Mesothelial cell of epicardium (in vitro differentiated cells): Measurements from ENCODE around the gene TEX28. TPM values are rescaled to one million over a fixed set of nuclear protein-coding genes. Genes with fewer than 3 reads are reported as not detected.
"Not testable (repeated sequence)": the region's sequence is repeated elsewhere in the genome, so short reads cannot be mapped to it uniquely, and the experiment has no call there.

ENCODE experiments used
- DNase-seq, 2 experiments: peaks; one replicate each; pipeline ENCODE4 v3.0.0; 2021; ENCODE audit warnings: low spot score in 2 of 2; ENCODE audit not compliant: unreplicated experiment in 2 of 2
- H3K27ac Mint-ChIP-seq: 2 replicates; pipeline ENCODE4 v1.8.0; 2021; ENCODE audit warnings: mixed read lengths
- H3K27me3 Mint-ChIP-seq: 2 replicates; pipeline ENCODE4 v1.8.0; 2021; ENCODE audit warnings: low read depth, mixed read lengths
- H3K36me3 Mint-ChIP-seq: 2 replicates; pipeline ENCODE4 v1.8.0; 2021; ENCODE audit warnings: mixed read lengths
- H3K4me1 Mint-ChIP-seq: 2 replicates; pipeline ENCODE4 v1.8.0; 2021; ENCODE audit warnings: mixed read lengths
- H3K4me3 Mint-ChIP-seq: 2 replicates; pipeline ENCODE4 v1.8.0; 2021; ENCODE audit warnings: mild to moderate bottlenecking, moderate library complexity, mixed read lengths
- H3K9me3 Mint-ChIP-seq: 2 replicates; pipeline ENCODE4 v1.8.0; 2021; ENCODE audit warnings: mixed read lengths
- total RNA-seq: library from RNA; stranded (reverse); gene quantifications from 3 replicates; pipeline ENCODE4 v1.2.1, GENCODE V29; 2021

TEX28 gene
- total RNA-seq, 1 donor from 2014 or later: not detected

DNA sequence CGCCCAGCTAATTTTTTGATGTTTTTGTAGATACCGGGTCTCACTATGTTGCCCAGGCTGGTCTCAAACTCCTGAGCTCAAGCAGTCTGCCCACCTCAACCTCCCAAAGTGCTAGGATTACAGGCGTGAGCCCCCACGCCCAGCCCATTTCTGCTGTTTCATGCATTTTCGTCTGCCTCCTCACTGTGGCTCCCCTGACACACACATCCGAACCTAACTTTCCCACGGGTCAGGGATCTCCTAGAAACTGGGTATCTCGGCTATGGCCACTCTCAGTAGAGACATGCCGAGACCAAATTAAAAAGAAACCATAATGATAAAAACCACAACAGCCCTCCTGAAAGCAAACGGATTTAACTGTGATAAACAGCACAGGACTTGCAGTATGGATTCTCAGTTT lies 46.8 kb downstream of the TEX28 start:
- DNase-seq, H3K4me3 Mint-ChIP-seq, H3K27me3 Mint-ChIP-seq: not testable (repeated sequence)

DNA sequence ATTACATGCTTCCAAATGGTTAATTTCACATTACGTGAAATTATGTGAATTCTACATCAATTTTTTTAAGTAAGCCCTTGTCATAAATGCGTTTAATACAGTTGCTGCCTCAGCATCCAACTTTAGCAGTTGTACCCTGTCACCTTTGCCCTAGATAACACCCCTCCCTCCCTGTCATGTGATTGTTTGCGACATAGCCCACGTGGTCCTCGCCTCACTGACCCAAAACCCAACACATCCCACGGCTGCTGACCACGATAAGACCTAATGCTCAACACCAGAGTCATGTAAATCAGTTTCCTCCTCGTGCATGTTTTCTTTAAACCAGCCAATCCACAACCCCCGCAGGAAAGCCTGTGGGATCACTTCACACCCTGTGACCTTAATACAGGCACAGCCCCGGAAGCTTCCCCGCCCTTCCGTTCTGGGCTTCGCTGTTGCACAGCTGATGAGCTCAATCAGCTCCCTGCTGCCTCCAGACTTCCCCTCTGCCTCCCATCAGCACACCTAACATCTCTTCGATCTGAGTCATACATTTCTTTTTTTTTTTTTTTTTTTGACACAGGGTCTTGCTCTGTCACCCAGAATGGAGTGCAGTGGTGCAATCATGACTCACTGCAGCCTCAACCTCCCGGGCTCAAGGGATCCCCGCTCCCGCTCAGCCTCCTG lies 47.4 kb downstream of the TEX28 start:
- not testable (repeated sequence) for H3K27me3 Mint-ChIP-seq, H3K36me3 Mint-ChIP-seq, H3K27ac Mint-ChIP-seq, H3K4me1 Mint-ChIP-seq, H3K9me3 Mint-ChIP-seq, DNase-seq, H3K4me3 Mint-ChIP-seq

More for the DNA sequence above, 46.8 kb downstream of the TEX28 start:
- not testable (repeated sequence) for H3K27ac Mint-ChIP-seq, H3K9me3 Mint-ChIP-seq, H3K4me1 Mint-ChIP-seq, H3K36me3 Mint-ChIP-seq

DNA sequence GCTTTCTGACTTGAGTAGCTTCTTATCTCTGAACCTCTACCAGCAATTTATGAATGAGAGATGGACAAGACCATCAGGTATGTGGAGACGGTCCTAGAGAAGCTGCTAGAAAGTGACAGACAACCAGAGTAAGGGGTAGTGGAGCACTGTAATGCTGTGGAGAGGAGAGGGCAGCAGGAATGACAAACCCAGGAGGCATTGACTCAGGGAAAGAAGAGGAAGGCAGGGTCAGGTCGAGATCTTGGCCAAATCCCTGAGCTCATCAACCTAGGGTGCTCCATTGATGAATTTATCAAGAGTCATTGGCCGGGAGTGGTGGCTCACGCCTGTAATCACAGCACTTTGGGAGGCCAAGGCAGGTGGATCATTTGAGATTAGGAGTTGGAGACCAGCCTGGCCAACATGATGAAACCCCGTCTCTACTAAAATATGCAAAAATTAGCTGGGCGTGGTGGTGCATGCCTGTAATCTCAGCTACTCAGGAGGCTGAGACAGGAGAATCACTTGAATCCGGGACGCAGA lies 54.9 kb downstream of the TEX28 start:
- H3K36me3 Mint-ChIP-seq, H3K27ac Mint-ChIP-seq, H3K4me1 Mint-ChIP-seq, H3K27me3 Mint-ChIP-seq, DNase-seq, H3K9me3 Mint-ChIP-seq, H3K4me3 Mint-ChIP-seq: not testable (repeated sequence)

DNA sequence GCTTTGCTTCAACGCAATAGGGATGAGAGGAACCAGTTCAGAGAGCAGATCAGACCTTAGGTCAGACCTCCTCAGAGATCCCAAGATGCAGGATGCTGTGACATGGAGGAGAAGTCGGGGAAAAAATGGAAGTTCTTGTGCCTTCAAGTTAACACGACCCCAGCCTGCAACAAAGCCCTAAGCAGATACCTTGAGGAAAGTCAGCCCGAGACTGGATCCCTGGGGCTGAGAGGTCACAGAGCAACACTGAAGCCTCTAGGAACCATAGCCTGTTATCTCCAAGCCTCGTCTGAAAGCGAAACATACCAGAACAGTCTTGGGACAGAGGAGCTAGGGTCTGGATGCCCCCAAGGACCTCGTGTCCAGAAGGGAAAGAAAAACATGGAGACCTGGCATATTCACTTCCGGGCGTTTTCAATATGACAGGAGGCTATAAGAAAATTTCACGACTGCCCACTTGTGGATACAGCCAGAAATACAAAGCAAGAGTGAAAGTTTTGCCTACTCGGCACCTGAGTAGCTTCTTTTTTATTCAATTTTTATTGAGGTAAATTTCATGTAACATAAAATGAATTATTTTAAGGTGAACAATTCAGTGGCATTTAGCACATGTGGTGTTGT lies 55.9 kb downstream of the TEX28 start:
- H3K4me1 Mint-ChIP-seq, H3K9me3 Mint-ChIP-seq, H3K4me3 Mint-ChIP-seq, H3K27ac Mint-ChIP-seq, H3K36me3 Mint-ChIP-seq, DNase-seq, H3K27me3 Mint-ChIP-seq: not testable (repeated sequence)

DNA sequence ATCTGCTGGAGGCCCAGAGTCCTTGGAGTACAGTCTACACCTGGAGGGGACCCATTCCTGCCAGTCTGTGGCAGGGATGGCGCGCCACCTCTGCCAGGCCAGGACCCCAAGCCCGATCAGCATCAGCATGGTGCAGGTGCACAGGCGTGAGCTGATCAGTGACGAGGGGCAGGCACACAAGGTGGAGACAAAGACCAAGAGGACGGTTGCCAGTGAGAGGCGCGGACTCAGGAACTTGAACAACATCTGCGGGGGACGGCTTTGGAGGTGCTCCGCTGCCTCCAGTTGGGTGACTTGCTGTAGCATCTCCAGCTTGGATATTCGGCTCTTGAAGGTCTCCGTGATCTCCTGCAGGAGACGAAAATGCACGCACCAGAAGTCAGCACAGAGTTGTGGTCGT lies 61.3 kb downstream of the TEX28 start:
- H3K9me3 Mint-ChIP-seq, H3K36me3 Mint-ChIP-seq, DNase-seq, H3K27me3 Mint-ChIP-seq, H3K4me3 Mint-ChIP-seq, H3K27ac Mint-ChIP-seq, H3K4me1 Mint-ChIP-seq: not testable (repeated sequence)

DNA sequence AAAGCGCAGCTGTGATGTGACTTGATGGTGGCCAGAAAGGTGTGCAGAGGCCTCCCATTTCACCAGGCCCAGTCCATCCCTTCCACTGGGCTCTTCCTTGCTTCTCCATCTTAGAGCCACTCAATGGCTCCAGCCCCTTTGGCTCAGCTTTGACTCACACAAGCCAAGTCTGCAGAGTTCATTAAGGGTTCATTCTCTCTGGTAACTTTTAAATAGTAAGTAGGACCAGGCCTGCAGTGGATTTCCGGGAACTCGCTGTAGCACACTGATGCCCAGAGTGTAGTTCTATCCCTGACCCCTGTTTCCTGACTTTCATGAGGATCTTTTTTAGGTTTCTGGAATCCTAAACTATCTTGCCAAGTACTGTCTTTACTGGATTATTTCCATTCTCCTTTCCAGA lies 63.5 kb downstream of the TEX28 start:
- H3K36me3 Mint-ChIP-seq, H3K27me3 Mint-ChIP-seq, H3K9me3 Mint-ChIP-seq, H3K4me1 Mint-ChIP-seq, DNase-seq, H3K27ac Mint-ChIP-seq, H3K4me3 Mint-ChIP-seq: not testable (repeated sequence)

DNA sequence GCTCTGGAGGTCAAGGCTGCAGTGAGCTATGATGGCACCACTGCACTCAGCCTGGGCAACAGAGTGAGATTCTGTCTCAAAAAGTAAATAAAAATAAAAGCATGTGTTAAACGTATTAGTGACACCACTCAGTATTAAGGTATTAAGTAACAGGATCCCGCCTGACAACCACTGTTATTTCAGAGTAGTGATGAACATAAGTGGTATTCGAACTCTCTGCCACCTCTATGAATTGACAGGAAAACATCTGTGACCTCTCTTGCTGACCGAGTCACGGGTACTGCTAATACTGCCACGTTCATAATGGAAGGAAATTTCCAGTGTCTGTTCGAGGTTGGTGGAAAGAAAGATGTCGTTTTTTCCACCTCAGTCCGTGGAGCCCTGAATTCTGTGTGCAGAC lies 68.2 kb downstream of the TEX28 start:
- H3K27me3 Mint-ChIP-seq, H3K36me3 Mint-ChIP-seq, H3K4me1 Mint-ChIP-seq, H3K27ac Mint-ChIP-seq, DNase-seq, H3K4me3 Mint-ChIP-seq, H3K9me3 Mint-ChIP-seq: not testable (repeated sequence)

DNA sequence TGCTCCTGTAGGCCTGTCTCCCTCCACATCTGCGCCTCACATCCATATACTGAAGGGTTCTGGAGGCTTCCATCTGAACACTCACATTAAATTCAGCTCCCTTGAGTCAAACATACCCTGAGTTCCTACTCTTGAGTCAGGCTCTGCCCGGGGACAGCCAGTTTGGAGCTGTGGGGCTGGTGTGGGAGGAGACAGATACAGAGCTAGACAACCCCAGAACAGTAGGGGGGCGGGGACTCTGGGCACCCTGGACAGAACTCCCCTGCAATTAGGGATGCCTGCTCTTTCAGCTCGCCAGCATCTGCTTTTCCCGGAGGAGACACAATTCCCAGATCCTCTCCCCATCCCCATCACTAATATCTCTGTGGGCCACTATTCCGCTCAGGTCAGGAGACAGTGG lies 69.6 kb downstream of the TEX28 start:
- H3K27me3 Mint-ChIP-seq, H3K36me3 Mint-ChIP-seq, H3K27ac Mint-ChIP-seq, H3K4me1 Mint-ChIP-seq, DNase-seq, H3K4me3 Mint-ChIP-seq, H3K9me3 Mint-ChIP-seq: not testable (repeated sequence)

Other genes with a start within 250 kb of the TEX28 start
- 49.4 to 57.8 TPM (median 56.2 TPM) in 3 replicates for gene MECP2, start 197.4 kb downstream of the TEX28 start, total RNA-seq
- gene OPN1LW, start 150.9 kb downstream of the TEX28 start, total RNA-seq: not detected in 3 replicates
- gene OPN1MW, start 112.5 kb downstream of the TEX28 start, total RNA-seq: not detected in 3 replicates
- not detected in 3 replicates for gene OPN1MW2, start 75.4 kb downstream of the TEX28 start, total RNA-seq
- not detected in 3 replicates for gene OPN1MW3, start 37.5 kb downstream of the TEX28 start, total RNA-seq
- gene TKTL1, start 671 bp upstream of the TEX28 start, total RNA-seq: 0.20 to 0.59 TPM (median 0.38 TPM) in 3 replicates
- 1,336 to 1,412 TPM (median 1,356 TPM) in 3 replicates for gene FLNA, start 79.5 kb upstream of the TEX28 start, total RNA-seq
- 71.4 to 76.3 TPM (median 71.9 TPM) in 3 replicates for gene EMD, start 84.2 kb upstream of the TEX28 start, total RNA-seq
- 2,969 to 3,108 TPM (median 3,066 TPM) in 3 replicates for gene RPL10, start 103.3 kb upstream of the TEX28 start, total RNA-seq
- gene DNASE1L1, start 114.1 kb upstream of the TEX28 start, total RNA-seq: 18.5 to 19.4 TPM (median 18.6 TPM) in 3 replicates
- 36.7 to 40.8 TPM (median 40.3 TPM) in 3 replicates for gene TAFAZZIN, start 116.4 kb upstream of the TEX28 start, total RNA-seq
- 77.6 to 78.2 TPM (median 78.2 TPM) in 3 replicates for gene ATP6AP1, start 133.6 kb upstream of the TEX28 start, total RNA-seq
- gene GDI1, start 142.0 kb upstream of the TEX28 start, total RNA-seq: 142 to 150 TPM (median 144 TPM) in 3 replicates
- 52.5 to 57.6 TPM (median 54.1 TPM) in 3 replicates for gene FAM50A, start 149.0 kb upstream of the TEX28 start, total RNA-seq
- gene PLXNA3, start 163.2 kb upstream of the TEX28 start, total RNA-seq: 126 to 133 TPM (median 128 TPM) in 3 replicates
- 15.3 to 16.5 TPM (median 15.8 TPM) in 3 replicates for gene LAGE3, start 184.2 kb upstream of the TEX28 start, total RNA-seq
- gene UBL4A, start 191.5 kb upstream of the TEX28 start, total RNA-seq: 28.4 to 29.3 TPM (median 29.2 TPM) in 3 replicates
- 30.1 to 30.8 TPM (median 30.2 TPM) in 3 replicates for gene SLC10A3, start 195.5 kb upstream of the TEX28 start, total RNA-seq
- gene FAM3A, start 221.1 kb upstream of the TEX28 start, total RNA-seq: 39.1 to 42.9 TPM (median 41.1 TPM) in 3 replicates